H9 (cell line): ENCODE measurements around the gene PCDH9. TPM values are rescaled to one million over a fixed set of nuclear protein-coding genes. Genes with fewer than 3 reads are reported as not detected.

Experiments used
- DNase-seq: peaks from one replicate; pipeline ENCODE4 v3.0.0-alpha.2; 2017
- H2AFZ ChIP-seq: one replicate; pipeline ENCODE4 v1.6.1; 2013; ENCODE audit warnings: mild to moderate bottlenecking, low read length, control low read depth, moderate library complexity
- H2AK5ac ChIP-seq: 2 replicates; pipeline ENCODE4 v1.6.1; 2013; ENCODE audit warnings: low read length, control low read depth, mixed read lengths; ENCODE audit not compliant: insufficient read length
- H2BK120ac ChIP-seq: one replicate; pipeline ENCODE4 v1.6.1; 2013; ENCODE audit warnings: low read depth, mild to moderate bottlenecking, low read length, control low read depth, inconsistent platforms; ENCODE audit not compliant: poor library complexity, severe bottlenecking
- H2BK12ac ChIP-seq: 2 replicates; pipeline ENCODE4 v1.6.1; 2013; ENCODE audit warnings: low read length, control low read depth, mixed read lengths, low read depth; ENCODE audit not compliant: insufficient read length
- H2BK15ac ChIP-seq: 2 replicates; pipeline ENCODE4 v1.6.1; 2013; ENCODE audit warnings: low read depth, low read length, control low read depth
- H2BK20ac ChIP-seq: one replicate; pipeline ENCODE4 v1.6.1; 2013; ENCODE audit warnings: low read depth, mild to moderate bottlenecking, low read length, control low read depth, inconsistent platforms; ENCODE audit not compliant: poor library complexity, severe bottlenecking
- H2BK5ac ChIP-seq: 2 replicates; pipeline ENCODE4 v1.6.1; 2013; ENCODE audit warnings: low read length, control low read depth, mixed read lengths; ENCODE audit not compliant: insufficient read length
- H3K14ac ChIP-seq: 2 replicates; pipeline ENCODE4 v1.6.1; 2013; ENCODE audit warnings: low read length, control low read depth; ENCODE audit not compliant: insufficient read depth
- H3K18ac ChIP-seq: 2 replicates; pipeline ENCODE4 v1.6.1; 2013; ENCODE audit warnings: low read depth, mild to moderate bottlenecking, mixed read lengths, low read length, control low read depth; ENCODE audit not compliant: insufficient read length
- H3K23ac ChIP-seq: 2 replicates; pipeline ENCODE4 v1.6.1; 2013; ENCODE audit warnings: low read length, control low read depth, mixed read lengths, low read depth; ENCODE audit not compliant: insufficient read length
- H3K23me2 ChIP-seq: 2 replicates; pipeline ENCODE4 v1.6.1; 2013; ENCODE audit warnings: low read depth, mild to moderate bottlenecking, mixed read lengths, low read length, control low read depth; ENCODE audit not compliant: insufficient read length, poor library complexity, severe bottlenecking
- H3K27ac ChIP-seq: 2 replicates; pipeline ENCODE4 v1.5.1; 2013; ENCODE audit warnings: low read length, control low read depth, mixed read lengths, low read depth; ENCODE audit not compliant: insufficient read length
- H3K27me3 ChIP-seq: 2 replicates; pipeline ENCODE4 v1.6.1; 2013; ENCODE audit warnings: low read length, control low read depth, inconsistent platforms; ENCODE audit not compliant: insufficient read depth
- H3K4ac ChIP-seq: 2 replicates; pipeline ENCODE4 v1.6.1; 2013; ENCODE audit warnings: low read depth, mild to moderate bottlenecking, control low read depth, inconsistent platforms, low read length, moderate library complexity
- H3K4me1 ChIP-seq: 2 replicates; pipeline ENCODE4 v1.6.1; 2013; ENCODE audit warnings: low read length, control low read depth, inconsistent platforms; ENCODE audit not compliant: insufficient read depth
- H3K4me2 ChIP-seq: 2 replicates; pipeline ENCODE4 v1.6.1; 2013; ENCODE audit warnings: low read length, control low read depth, mixed read lengths; ENCODE audit not compliant: insufficient read length, insufficient read depth
- H3K56ac ChIP-seq: 2 replicates; pipeline ENCODE4 v1.6.1; 2013; ENCODE audit warnings: low read depth, mild to moderate bottlenecking, mixed read lengths, low read length, control low read depth; ENCODE audit not compliant: insufficient read length
- H3K79me1 ChIP-seq: 2 replicates; pipeline ENCODE4 v1.6.1; 2013; ENCODE audit warnings: low read depth, mild to moderate bottlenecking, moderate library complexity, low read length, control low read depth, inconsistent platforms; ENCODE audit not compliant: insufficient read depth, poor library complexity, severe bottlenecking
- H3K79me2 ChIP-seq: 2 replicates; pipeline ENCODE4 v1.6.1; 2013; ENCODE audit warnings: low read length, control low read depth, inconsistent platforms; ENCODE audit not compliant: insufficient read depth
- H3K9ac ChIP-seq: 2 replicates; pipeline ENCODE4 v1.6.1; 2013; ENCODE audit warnings: low read length, control low read depth, mixed read lengths; ENCODE audit not compliant: insufficient read length; ENCODE audit errors: extremely low read depth
- H3K9me3 ChIP-seq: one replicate; pipeline ENCODE4 v1.6.1; 2013; ENCODE audit warnings: low read depth, low read length, inconsistent platforms; ENCODE audit not compliant: control insufficient read depth
- H3T11ph ChIP-seq: one replicate; pipeline ENCODE4 v1.6.1; 2013; ENCODE audit warnings: mild to moderate bottlenecking, low read length, control low read depth, inconsistent platforms
- H4K20me1 ChIP-seq: one replicate; pipeline ENCODE4 v1.6.1; 2013; ENCODE audit not compliant: control insufficient read depth, insufficient read length, insufficient read depth
- H4K5ac ChIP-seq: 2 replicates; pipeline ENCODE4 v1.6.1; 2013; ENCODE audit warnings: low read depth, mild to moderate bottlenecking, mixed read lengths, low read length, control low read depth; ENCODE audit not compliant: insufficient read length
- H4K8ac ChIP-seq: replicated peaks from 2 replicates; pipeline ENCODE4 v1.6.1; 2013; ENCODE audit warnings: low read length, control low read depth, mixed read lengths, low read depth; ENCODE audit not compliant: insufficient read length
- H4K91ac ChIP-seq: 2 replicates; pipeline ENCODE4 v1.6.1; 2013; ENCODE audit warnings: low read depth, mild to moderate bottlenecking, moderate library complexity, mixed read lengths, low read length, control low read depth; ENCODE audit not compliant: insufficient read length
- H3K27ac Mint-ChIP-seq, 3 experiments: 2 replicates in 2 of 3; 3 replicates in 1 of 3; pipeline ENCODE4 v1.8.0; 2020 to 2021; ENCODE audit warnings: mixed read lengths in 3 of 3, mild to moderate bottlenecking in 1 of 3, moderate library complexity in 1 of 3
- H3K27me3 Mint-ChIP-seq: 2 replicates; pipeline ENCODE4 v1.8.0; 2021; ENCODE audit warnings: low read depth, mild to moderate bottlenecking, moderate library complexity, mixed read lengths
- H3K36me3 Mint-ChIP-seq, 3 experiments: 2 replicates in 2 of 3; 3 replicates in 1 of 3; pipeline ENCODE4 v1.8.0; 2020 to 2021; ENCODE audit warnings: low read depth in 3 of 3, mixed read lengths in 3 of 3; ENCODE audit not compliant: insufficient read depth in 1 of 3
- H3K4me1 Mint-ChIP-seq, 2 experiments: 2 replicates each; pipeline ENCODE4 v1.8.0; 2020; ENCODE audit warnings: mixed read lengths in 2 of 2
- H3K4me3 Mint-ChIP-seq, 2 experiments: 2 replicates in 1 of 2; 3 replicates in 1 of 2; pipeline ENCODE4 v1.8.0; 2020 to 2021; ENCODE audit warnings: mild to moderate bottlenecking in 2 of 2, mixed read lengths in 2 of 2, moderate library complexity in 1 of 2
- H3K9me3 Mint-ChIP-seq, 2 experiments: 2 replicates in 1 of 2; 3 replicates in 1 of 2; pipeline ENCODE4 v1.8.0; 2020; ENCODE audit warnings: mild to moderate bottlenecking in 2 of 2, mixed read lengths in 2 of 2, moderate library complexity in 1 of 2
- CTCF ChIP-seq: fragments of 200-600 bp; sonication (generic); conservative IDR thresholded peaks from 3 replicates; pipeline ENCODE4 v1.8.0; 2021; ENCODE audit warnings: antibody characterized with exemption, mild to moderate bottlenecking
- WGBS: extraction: QIAGEN DNeasy Blood & Tissue Kit; methylation state at CpG from one replicate; pipeline ENCODE4 v1.1.7; 2013; ENCODE audit warnings: missing lambda C conversion rate, low lambda C conversion rate, mixed read lengths; ENCODE audit not compliant: insufficient read length; ENCODE audit errors: extremely low coverage; 5-methylcytosine and 5-hydroxymethylcytosine counted together
- total RNA-seq: library from RNA; stranded (reverse); gene quantifications from 2 replicates; pipeline ENCODE4 v1.2.1, GENCODE V29; 2021

The PCDH9 gene
- total RNA-seq, 1 experiment from 2014 or later, result 0.11 TPM

DNA sequence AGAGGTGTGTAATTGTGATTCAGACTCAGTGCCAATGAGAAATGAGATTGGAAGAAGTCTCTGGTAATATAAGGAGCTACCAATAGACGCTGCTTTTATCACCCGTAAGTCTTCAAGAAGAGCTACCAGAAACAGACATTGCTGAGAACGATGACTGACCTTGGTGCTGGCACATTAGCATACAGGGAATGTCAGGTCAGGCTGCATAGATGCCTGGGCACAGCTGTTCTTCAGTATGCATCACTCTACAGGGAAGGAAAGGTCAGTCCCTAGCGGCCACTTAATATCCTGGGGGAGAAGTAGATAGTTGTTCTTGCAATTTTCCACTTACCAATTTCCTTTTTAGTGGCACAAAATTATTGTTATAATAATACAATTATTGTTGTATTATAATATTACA is 380.4 kb downstream of the PCDH9 start:
- Histone ChIP-seq H3K9me3 (no peaks in the 10 kb centered on the region), H3K9ac (no peak overlapping the region), H2BK20ac (no peak overlapping the region), H4K5ac (no peak overlapping the region), H3K79me2 (no peaks in the 10 kb centered on the region), H4K20me1 (no peaks in the 10 kb centered on the region), H3K27me3 (no peaks in the 10 kb centered on the region), H3K18ac (no peak overlapping the region), H2BK15ac (no peak overlapping the region), H2BK12ac (no peak overlapping the region), H4K8ac (no peak overlapping the region), H4K91ac (no peak overlapping the region), H3K23me2 (no peaks in the 10 kb centered on the region), H2BK5ac (no peak overlapping the region), H3K4me1 (no peaks in the 10 kb centered on the region), H2AFZ (no peak overlapping the region), H3K56ac (no peak overlapping the region), H3K4ac (no peak overlapping the region), H3T11ph (no peak overlapping the region), H3K14ac (no peak overlapping the region), H3K27ac (no peak overlapping the region), H3K23ac (no peak overlapping the region), H2AK5ac (no peak overlapping the region), H2BK120ac (no peak overlapping the region), H3K4me2 (no peak overlapping the region), H3K79me1 (no peaks in the 10 kb centered on the region)
- TF ChIP-seq CTCF, result no peak
- no peaks in the 10 kb centered on the region for H3K4me1 Mint-ChIP-seq
- H3K36me3 Mint-ChIP-seq, result peaks cover 0 to 2% (median 0%) of the 10 kb centered on the region in 3 experiments; a peak in 2 of 7 replicates
- no peak overlapping the region for H3K27ac Mint-ChIP-seq
- no peak overlapping the region for H3K4me3 Mint-ChIP-seq
- peaks cover 0 to 9% of the 10 kb centered on the region in 2 experiments; a peak in 3 of 5 replicates for H3K9me3 Mint-ChIP-seq
- H3K27me3 Mint-ChIP-seq, result no peaks in the 10 kb centered on the region
- WGBS, result no CpG with 5 or more reads among the region's 4 CpGs
- peak; percentile 36 for DNase-seq
